H1 (cell line): ENCODE results near the gene TSPAN9. TPM values are rescaled to one million over a fixed set of nuclear protein-coding genes. Genes with fewer than 3 reads are reported as not detected.

Experiments
- CTCF ChIA-PET: fragments of 300-600 bp; sonication (Branson Sonifier 250); formaldehyde crosslinking; loops from one replicate; lab custom pipeline; 2021; ENCODE audit not compliant: partially characterized antibody; lab: Charles Lee
- POLR2A ChIA-PET: fragments of 300-600 bp; sonication (Branson Sonifier 250); formaldehyde crosslinking; loops from one replicate; lab custom pipeline; 2021; ENCODE audit warnings: inconsistent platforms; ENCODE audit not compliant: partially characterized antibody; lab: Charles Lee
- DNase-seq, 2 experiments: peaks; one replicate each; pipeline versions ENCODE4 v3.0.0 to v3.0.0-alpha.2; 2010 to 2022; ENCODE audit warnings: low spot score in 2 of 2, low read depth in 1 of 2, mixed read lengths in 1 of 2
- FAIRE-seq: peaks from 2 replicates; lab custom pipeline; 2011; peaks lifted over from hg19 to GRCh38; lab: Jason Lieb, UNC
- H2AFZ ChIP-seq: 2 replicates; pipeline ENCODE4 v1.8.1; 2012; ENCODE audit warnings: low read length, inconsistent platforms
- H2AK5ac ChIP-seq: 2 replicates; pipeline ENCODE4 v1.6.1; 2013; ENCODE audit warnings: low read depth, low read length
- H2BK120ac ChIP-seq: replicated peaks from 2 replicates; pipeline ENCODE3; 2013; ENCODE audit warnings: low read depth, low read length, inconsistent platforms
- H2BK12ac ChIP-seq: 2 replicates; pipeline ENCODE4 v1.6.1; 2013; ENCODE audit warnings: low read depth, low read length
- H2BK15ac ChIP-seq: 2 replicates; pipeline ENCODE4 v1.6.1; 2013; ENCODE audit warnings: low read length
- H2BK20ac ChIP-seq: 2 replicates; pipeline ENCODE4 v1.6.1; 2013; ENCODE audit warnings: low read length
- H2BK5ac ChIP-seq: 2 replicates; pipeline ENCODE4 v1.6.1; 2013; ENCODE audit warnings: low read depth, low read length
- H3K14ac ChIP-seq: 2 replicates; pipeline ENCODE4 v1.6.1; 2013; ENCODE audit warnings: inconsistent platforms; ENCODE audit not compliant: insufficient read length
- H3K18ac ChIP-seq: 2 replicates; pipeline ENCODE4 v1.6.1; 2013; ENCODE audit warnings: low read length; ENCODE audit errors: extremely low read depth
- H3K23ac ChIP-seq: 2 replicates; pipeline ENCODE4 v1.6.1; 2013; ENCODE audit warnings: inconsistent platforms; ENCODE audit not compliant: insufficient read length
- H3K23me2 ChIP-seq: 2 replicates; pipeline ENCODE4 v1.6.1; 2013; ENCODE audit warnings: low read depth, low read length
- H3K27ac ChIP-seq: 2 replicates; pipeline ENCODE4 v1.6.1; 2011; ENCODE audit warnings: low read depth, low read length, inconsistent platforms
- H3K27me3 ChIP-seq, 4 experiments: replicated peaks in 1 of 4; 1 replicate in 1 of 4; 2 replicates in 3 of 4; pipeline versions ENCODE4 v1.6.1 to v1.8.1; 2011 to 2013; ENCODE audit warnings: low read length in 3 of 4, mild to moderate bottlenecking in 3 of 4, inconsistent platforms in 2 of 4, mixed read lengths in 2 of 4, moderate library complexity in 1 of 4; ENCODE audit not compliant: control insufficient read depth in 3 of 4, insufficient read depth in 3 of 4; ENCODE audit errors: extremely low read depth in 1 of 4
- H3K36me3 ChIP-seq, 4 experiments: 2 replicates each; pipeline versions ENCODE4 v1.6.1 to v1.8.1; 2011 to 2013; ENCODE audit warnings: mild to moderate bottlenecking in 4 of 4, low read length in 3 of 4, moderate library complexity in 2 of 4, control low read depth in 1 of 4, inconsistent platforms in 1 of 4; ENCODE audit not compliant: insufficient read depth in 4 of 4, control insufficient read depth in 2 of 4
- H3K4ac ChIP-seq: replicated peaks from 2 replicates; pipeline ENCODE3; 2013; ENCODE audit warnings: low read length, low read depth, mixed read lengths, inconsistent platforms; ENCODE audit not compliant: insufficient read length
- H3K4me1 ChIP-seq, 4 experiments: replicated peaks in 1 of 4; 1 replicate in 1 of 4; 2 replicates in 3 of 4; pipeline versions ENCODE4 v1.6.1 to v1.8.1; 2011 to 2013; ENCODE audit warnings: low read length in 3 of 4, inconsistent platforms in 2 of 4, mixed read lengths in 1 of 4; ENCODE audit not compliant: insufficient read depth in 4 of 4, control insufficient read depth in 3 of 4
- H3K4me2 ChIP-seq, 2 experiments: 2 replicates each; pipeline versions ENCODE4 v1.6.1 to v1.8.1; 2011 to 2013; ENCODE audit warnings: low read depth in 2 of 2, low read length in 2 of 2, control low read depth in 1 of 2, inconsistent platforms in 1 of 2, mild to moderate bottlenecking in 1 of 2; ENCODE audit not compliant: insufficient read depth in 1 of 2
- H3K4me3 ChIP-seq, 4 experiments: fragments of 200-600, 300-600 bp in 1 of 4; sonication (generic), shearing (Covaris generic), sonication (Bioruptor Twin) in 1 of 4; 2 replicates each; pipeline versions ENCODE4 v1.5.1 to v1.8.1; 2011 to 2016; ENCODE audit warnings: low read length in 4 of 4, low read depth in 3 of 4, control low read depth in 2 of 4, inconsistent platforms in 2 of 4, mild to moderate bottlenecking in 2 of 4, mixed read lengths in 1 of 4, moderate library complexity in 1 of 4; ENCODE audit not compliant: insufficient read depth in 2 of 4; ENCODE audit errors: extremely low read depth in 1 of 4
- H3K56ac ChIP-seq: replicated peaks from 2 replicates; pipeline ENCODE3; 2013; ENCODE audit warnings: low read depth, mild to moderate bottlenecking, mixed read lengths, low read length, inconsistent platforms; ENCODE audit not compliant: insufficient read length
- H3K79me1 ChIP-seq: 2 replicates; pipeline ENCODE4 v1.6.1; 2013; ENCODE audit warnings: low read depth, low read length, control low read depth
- H3K79me2 ChIP-seq, 2 experiments: 2 replicates each; pipeline versions ENCODE4 v1.6.1 to v1.8.1; 2012 to 2013; ENCODE audit warnings: low read length in 2 of 2, mild to moderate bottlenecking in 2 of 2, inconsistent platforms in 1 of 2; ENCODE audit not compliant: insufficient read depth in 2 of 2, control insufficient read depth in 1 of 2
- H3K9ac ChIP-seq, 4 experiments: replicated peaks in 1 of 4; 1 replicate in 1 of 4; 2 replicates in 3 of 4; pipeline versions ENCODE4 v1.6.1 to v1.8.1; 2011 to 2013; ENCODE audit warnings: low read depth in 3 of 4, low read length in 3 of 4, control low read depth in 2 of 4, mild to moderate bottlenecking in 2 of 4, moderate library complexity in 2 of 4, inconsistent platforms in 1 of 4; ENCODE audit errors: extremely low read depth in 1 of 4
- H3K9me3 ChIP-seq, 2 experiments: 2 replicates each; pipeline versions ENCODE4 v1.6.1 to v1.8.1; 2012 to 2013; ENCODE audit warnings: mild to moderate bottlenecking in 2 of 2, moderate library complexity in 2 of 2, control low read depth in 1 of 2, inconsistent platforms in 1 of 2, low read depth in 1 of 2, low read length in 1 of 2, mixed read lengths in 1 of 2; ENCODE audit not compliant: insufficient read depth in 2 of 2
- H4K20me1 ChIP-seq, 2 experiments: replicated peaks in 1 of 2; 2 replicates each; pipeline versions ENCODE3 to v1.8.1; 2011 to 2013; ENCODE audit warnings: inconsistent platforms in 2 of 2, low read length in 2 of 2, mild to moderate bottlenecking in 1 of 2; ENCODE audit not compliant: insufficient read depth in 2 of 2, control insufficient read depth in 1 of 2
- H4K5ac ChIP-seq: 2 replicates; pipeline ENCODE4 v1.6.1; 2013; ENCODE audit warnings: low read length, low read depth, mixed read lengths, inconsistent platforms; ENCODE audit not compliant: insufficient read length
- H4K8ac ChIP-seq: 2 replicates; pipeline ENCODE4 v1.8.0; 2013; ENCODE audit warnings: mild to moderate bottlenecking, moderate library complexity, low read length, inconsistent platforms; ENCODE audit not compliant: insufficient read depth; ENCODE audit errors: extremely low read depth
- H4K91ac ChIP-seq: replicated peaks from 2 replicates; pipeline ENCODE3; 2013; ENCODE audit warnings: low read length, mixed read lengths, inconsistent platforms; ENCODE audit not compliant: insufficient read length
- ASH2L ChIP-seq: fragments of 200-600, 300-600 bp; sonication (generic); IDR thresholded peaks from one replicate; pipeline ENCODE4 v1.7.1; 2017; ENCODE audit warnings: low read length
- BACH1 ChIP-seq: IDR thresholded peaks from 2 replicates; pipeline ENCODE4 v1.6.1; 2012; ENCODE audit warnings: low read length, improper control_type of control experiment
- GTF2F1 ChIP-seq: IDR thresholded peaks from 2 replicates; pipeline ENCODE4 v1.6.1; 2012; ENCODE audit warnings: low read depth, low read length, improper control_type of control experiment, borderline replicate concordance
- TBP ChIP-seq: IDR thresholded peaks from 2 replicates; pipeline ENCODE4 v1.6.1; 2011; ENCODE audit warnings: low read depth, low read length, improper control_type of control experiment
- WGBS, 2 experiments: shearing (Covaris generic) in 1 of 2; methylation state at CpG; one replicate each; pipeline versions ENCODE4 v1.1.6 to v1.1.7; 2013 to 2015; ENCODE audit warnings: low lambda C conversion rate in 2 of 2, mixed read lengths in 2 of 2, inconsistent platforms in 1 of 2, low coverage in 1 of 2, missing lambda C conversion rate in 1 of 2; ENCODE audit not compliant: insufficient replicate concordance in 2 of 2, insufficient coverage in 1 of 2, insufficient read length in 1 of 2; ENCODE audit errors: extremely low coverage in 1 of 2, missing lambda C conversion rate in 1 of 2; 5-methylcytosine and 5-hydroxymethylcytosine counted together
- polyA plus RNA-seq, 7 experiments: library from polyadenylated mRNA; depleted of rRNA in 3 of 7; stranded (reverse) in 5 of 7; unstranded in 2 of 7; fragments of >200 nt in 5 of 7; fragments of 200-250 nt in 2 of 7; gene quantifications; 1 replicate in 5 of 7; 2 replicates in 1 of 7; 4 replicates in 1 of 7; pipeline versions ENCODE4 v1.2.1 to v1.2.3, GENCODE V29; 2011 to 2013; ENCODE audit warnings: missing spikeins in 2 of 7, mixed read lengths in 2 of 7
- total RNA-seq: library from RNA; stranded (reverse); fragmentation: NEBNext Ultra II Directional; extraction: Animal tissue kit (Norgen Biotek cat#: 25700); gene quantifications from 2 replicates; pipeline ENCODE4 v1.2.1, GENCODE V29; 2021
- TF ChIP-seq, protein P1 (sequence below): IDR thresholded peaks from 2 replicates; pipeline ENCODE4 v1.6.1; 2011; ENCODE audit warnings: low read depth, mild to moderate bottlenecking, low read length; ENCODE audit not compliant: insufficient read depth

The TSPAN9 gene
- total and polyA plus RNA-seq, 2 of the 8 experiments (the other 6 are each of a cell fraction or from before 2014, with no cell fraction given) = 11.5 to 29.1 TPM

DNA sequence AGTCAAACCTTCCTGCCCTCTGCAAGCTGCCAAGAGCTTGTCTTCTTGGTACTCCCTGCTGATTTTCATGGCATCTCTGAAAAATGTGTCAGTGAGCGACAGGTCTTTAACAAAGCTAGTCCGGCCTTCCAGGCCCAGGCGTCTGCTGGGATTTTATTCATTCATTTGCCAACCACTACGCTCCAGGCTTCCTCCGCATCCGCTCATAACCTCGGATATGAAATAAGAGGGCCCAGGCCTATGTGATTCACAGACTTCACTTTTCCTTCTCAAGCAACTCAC is 13.8 kb downstream of the TSPAN9 start:
- DNase-seq (no peak), FAIRE-seq (no peak)
- H4K91ac ChIP-seq = peak overlapping the region; percentile 37
- H3K4me1 ChIP-seq = no peaks in the 10 kb centered on the region
- WGBS, 2 experiments = 83% methylated on average over 7 of the region's 7 CpGs; no CpG with 5 or more reads in 1 of the 2 experiments
- CTCF ChIA-PET = interaction anchor here (0.6 to 3.2 kb wide), 7 partner anchors 9 to 209 kb away, joined by 3 to 15 read pairs (median 4); no protein-coding TSS in a partner anchor
- no peak overlapping the region for H4K8ac ChIP-seq
- no peak overlapping the region for H3K56ac ChIP-seq
- no peak overlapping the region for H3K18ac ChIP-seq
- H2BK5ac ChIP-seq = no peak overlapping the region
- H3K23ac ChIP-seq = no peak overlapping the region
- no peak overlapping the region for H3K9ac ChIP-seq
- POLR2A ChIA-PET = interaction anchor here (0.7 kb wide), 1 partner anchor 13 kb away, joined by 3 read pairs; no protein-coding TSS in a partner anchor
- H2AFZ ChIP-seq = no peak overlapping the region
- no peak overlapping the region for H3K4me3 ChIP-seq
- H2AK5ac ChIP-seq = no peak overlapping the region
- peaks cover under 1 to 2% of the 10 kb centered on the region in 2 experiments; a peak in 3 of 4 replicates for H3K9me3 ChIP-seq
- no peak overlapping the region for H2BK15ac ChIP-seq
- no peak overlapping the region for H2BK120ac ChIP-seq
- no peaks in the 10 kb centered on the region for H4K20me1 ChIP-seq
- no peak overlapping the region for H4K5ac ChIP-seq
- no peak overlapping the region for H2BK20ac ChIP-seq
- no peaks in the 10 kb centered on the region for H3K79me2 ChIP-seq
- no peak overlapping the region for H2BK12ac ChIP-seq
- no peak overlapping the region for H3K27ac ChIP-seq
- H3K23me2 ChIP-seq = no peaks in the 10 kb centered on the region
- H3K4ac ChIP-seq = no peak overlapping the region
- H3K14ac ChIP-seq = no peak overlapping the region
- peaks cover 4% of the 10 kb centered on the region; the same call in 1 of the 2 replicates for H3K79me1 ChIP-seq
- no peaks in the 10 kb centered on the region for H3K27me3 ChIP-seq
- no peaks in the 10 kb centered on the region for H3K36me3 ChIP-seq
- no peak overlapping the region for H3K4me2 ChIP-seq
- TF ChIP-seq GTF2F1 (no peak), TBP (no peak), BACH1 (no peak), ASH2L (no peak)
- TF ChIP-seq, protein P1, sequence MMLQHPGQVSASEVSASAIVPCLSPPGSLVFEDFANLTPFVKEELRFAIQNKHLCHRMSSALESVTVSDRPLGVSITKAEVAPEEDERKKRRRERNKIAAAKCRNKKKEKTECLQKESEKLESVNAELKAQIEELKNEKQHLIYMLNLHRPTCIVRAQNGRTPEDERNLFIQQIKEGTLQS = no peak
